GM21825 (cell line): ENCODE measurements around the gene SLC10A3.
"Not testable (repeated sequence)": the region's sequence is repeated elsewhere in the genome, so short reads cannot be mapped to it uniquely, and the experiment has no call there.

Source experiments
- ATAC-seq: cut with Tn5 transposase; IDR thresholded peaks from one replicate; pipeline ENCODE4 v1.9.1; 2021; ENCODE audit warnings: mild to moderate bottlenecking, moderate library complexity; ENCODE audit not compliant: unreplicated experiment

SLC10A3 gene

DNA sequence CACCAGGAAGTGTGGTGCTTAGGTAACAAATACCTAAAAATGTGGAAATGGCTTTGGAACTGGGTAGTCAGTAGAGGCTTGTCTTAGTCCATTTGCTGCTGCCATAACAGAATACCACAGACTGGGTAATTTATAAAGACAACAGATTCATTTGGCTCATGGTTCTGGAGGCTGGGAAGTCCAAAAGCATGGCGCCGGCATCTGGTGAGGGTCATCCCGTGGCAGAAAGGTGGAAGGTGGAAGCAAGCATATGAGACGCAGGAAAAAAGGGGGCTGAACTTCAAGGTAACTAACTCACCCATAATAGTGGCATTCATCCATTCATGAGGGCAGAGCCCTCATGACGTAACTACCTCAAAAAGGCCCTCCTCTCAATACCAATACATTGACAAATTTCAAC is 19.0 kb upstream of the SLC10A3 start:
- no peak for ATAC-seq

DNA sequence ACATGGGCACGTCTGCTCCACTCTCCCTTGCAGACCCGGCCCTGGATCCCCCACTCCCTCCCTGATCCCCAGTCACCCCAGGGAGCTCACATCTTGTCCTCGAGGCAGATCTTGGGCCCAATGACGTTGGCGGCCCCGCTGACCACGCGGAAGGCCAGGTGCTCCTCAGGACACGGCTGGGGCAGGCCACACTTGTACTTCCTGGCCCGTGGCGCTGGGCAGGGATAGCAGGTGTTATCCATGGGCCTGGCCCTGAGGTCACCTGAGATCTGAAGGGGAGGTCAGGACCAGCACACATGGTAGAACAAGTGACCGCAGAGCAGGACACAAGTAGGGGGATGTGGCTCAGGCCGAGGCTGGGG is 17.9 kb upstream of the SLC10A3 start:
- no peak for ATAC-seq

DNA sequence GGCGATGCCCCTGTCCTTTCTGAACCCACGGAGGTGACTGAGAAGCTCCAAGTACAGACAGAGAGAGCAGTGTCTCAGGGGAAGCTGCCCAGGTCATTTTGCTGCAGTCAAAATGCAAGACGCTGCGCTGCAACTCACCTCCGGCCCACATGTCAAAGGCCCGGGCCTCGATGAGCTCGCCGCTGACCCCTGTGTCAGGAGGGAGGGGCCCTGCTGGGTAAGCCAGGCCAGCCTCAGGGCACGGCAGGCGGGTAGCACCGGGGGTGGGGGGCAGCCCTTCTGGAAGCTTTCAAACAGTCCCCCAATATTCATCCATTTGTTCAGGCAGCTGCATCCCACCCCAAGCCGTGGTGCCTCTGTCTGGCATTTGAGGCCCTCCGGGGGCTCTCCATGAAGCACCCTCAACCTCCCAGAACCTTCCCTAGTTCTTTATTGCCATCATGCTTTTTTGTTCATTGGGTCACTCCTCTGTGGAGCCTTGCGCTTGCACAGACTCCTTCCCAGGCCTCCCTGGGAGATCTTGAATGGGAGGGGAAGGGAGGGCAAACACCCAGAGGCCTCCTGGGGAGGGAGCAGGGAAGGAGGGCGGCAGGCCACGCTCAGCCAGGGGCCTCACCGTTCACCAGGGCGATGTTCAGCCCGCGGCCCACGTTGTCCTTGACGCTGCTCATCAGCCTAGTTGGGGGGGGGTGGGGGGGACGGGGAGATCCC is 17.4 kb upstream of the SLC10A3 start:
- ATAC-seq = no peak

DNA sequence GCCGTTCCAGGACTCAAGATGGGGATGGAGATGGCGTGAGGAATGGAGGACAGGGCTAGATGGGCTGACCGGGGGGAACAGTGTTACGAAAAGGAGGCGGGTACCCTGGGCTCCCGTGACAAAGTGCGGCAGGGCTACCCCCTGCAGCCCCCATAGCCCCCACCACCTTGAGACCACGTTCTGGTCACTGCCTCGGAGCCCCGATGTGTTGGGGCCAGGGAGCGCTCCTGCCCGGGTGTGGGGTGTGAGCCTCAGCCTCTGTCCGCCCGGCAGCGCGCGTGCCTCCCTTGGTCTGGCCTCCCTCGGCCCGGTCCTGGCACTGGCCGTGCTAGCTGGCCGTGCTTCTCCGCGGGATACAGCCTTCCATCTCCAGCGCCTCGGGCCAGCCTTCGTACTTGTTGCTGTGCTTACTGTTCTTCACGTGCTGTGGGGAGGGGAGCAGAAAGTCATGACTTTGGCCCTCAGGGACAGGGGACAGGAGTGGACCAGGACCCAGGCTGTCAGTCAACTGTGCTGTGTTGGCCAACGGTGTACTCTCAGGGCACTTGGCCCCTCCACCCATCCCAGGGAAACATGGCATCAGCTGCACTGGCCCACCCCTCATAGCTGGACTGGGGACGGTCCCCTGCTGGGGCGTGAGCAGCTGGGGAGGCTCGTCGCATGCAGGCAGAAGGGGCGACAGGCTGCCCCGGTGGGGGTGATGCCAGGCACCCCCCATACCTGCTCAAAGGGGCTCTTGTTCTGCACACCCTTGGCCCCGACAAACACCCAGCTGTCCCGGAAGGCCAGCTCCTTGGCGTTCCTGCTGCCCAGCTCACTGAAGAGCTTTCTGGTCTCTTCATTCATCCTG is 16.3 kb upstream of the SLC10A3 start:
- no peak for ATAC-seq

DNA sequence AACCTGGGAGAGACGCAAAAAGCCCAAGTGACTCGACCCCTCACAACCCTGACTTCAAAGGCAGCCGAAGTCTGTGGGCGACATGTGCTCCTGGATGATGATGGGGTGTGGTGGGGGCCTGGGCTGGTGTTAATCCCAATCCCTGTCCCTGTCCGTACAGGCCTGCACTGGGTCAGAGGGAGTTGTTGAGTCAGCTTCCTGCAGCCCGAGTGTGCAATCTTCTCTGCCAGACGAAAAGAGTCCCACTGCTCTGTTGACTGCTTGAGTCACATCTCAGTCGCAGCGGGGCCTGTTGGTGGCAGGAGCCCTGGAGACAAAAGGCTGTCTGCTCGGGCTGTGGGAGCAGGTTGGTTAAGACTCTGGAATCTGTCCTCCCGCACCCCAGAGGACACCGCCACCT is 15.3 kb upstream of the SLC10A3 start:
- no peak for ATAC-seq

DNA sequence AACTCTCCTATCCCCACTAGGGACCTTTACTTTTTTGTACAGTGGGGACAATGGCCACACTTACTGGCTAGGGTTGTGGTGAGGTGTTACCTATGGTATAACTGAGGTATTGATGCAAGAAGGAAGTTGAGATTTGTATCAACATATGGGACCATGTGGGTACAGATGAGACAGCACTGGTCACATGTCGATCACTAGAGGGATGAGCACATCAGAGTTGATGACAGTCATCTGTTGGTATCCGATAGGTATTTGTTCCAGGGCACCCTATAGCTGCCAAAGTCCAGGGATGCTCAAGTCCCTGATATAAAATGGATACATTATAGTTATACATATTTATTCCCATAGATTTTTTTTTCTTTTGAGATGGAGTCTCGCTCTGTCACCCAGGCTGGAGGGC is 12.6 kb upstream of the SLC10A3 start:
- ATAC-seq = no peak

DNA sequence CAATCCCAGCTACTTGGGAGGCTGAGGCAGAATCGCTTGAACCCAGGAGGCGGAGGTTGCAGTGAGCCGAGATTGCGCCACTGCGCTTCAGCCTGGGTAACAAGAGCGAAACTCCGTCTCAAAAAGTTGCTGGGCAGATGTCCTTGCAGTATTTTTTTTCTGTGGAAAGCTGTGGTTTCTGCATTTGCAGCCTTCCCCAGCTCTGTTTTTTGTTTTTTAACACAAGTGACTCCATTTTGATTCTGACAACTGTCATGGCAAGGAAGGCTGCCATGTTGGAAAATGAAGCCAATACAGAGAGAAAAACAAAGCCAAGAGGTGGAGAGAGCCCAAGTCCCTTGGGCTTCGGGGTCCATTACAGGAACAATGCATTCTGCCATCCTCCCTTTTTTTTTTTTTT is 11.7 kb upstream of the SLC10A3 start:
- ATAC-seq = no peak

DNA sequence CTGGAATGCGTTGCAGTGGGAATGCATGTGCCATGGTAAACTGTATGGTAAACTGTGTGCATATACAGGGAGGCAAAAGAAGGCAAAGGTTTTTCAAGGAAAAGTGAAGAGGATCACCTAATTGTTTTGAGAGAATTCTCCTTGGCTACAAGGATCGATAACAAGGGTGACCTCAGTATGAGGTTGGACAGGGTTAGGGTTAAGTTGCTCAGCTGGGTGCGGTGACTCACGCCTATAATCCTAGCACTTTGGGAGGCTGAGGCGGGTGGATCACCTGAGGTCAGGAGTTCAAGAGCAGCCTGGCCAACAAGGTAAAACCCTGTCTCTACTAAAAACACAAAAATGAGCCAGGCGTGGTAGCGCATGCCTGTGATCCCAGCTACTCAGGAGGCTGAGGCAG is 11.0 kb upstream of the SLC10A3 start:
- ATAC-seq = not testable (repeated sequence)

DNA sequence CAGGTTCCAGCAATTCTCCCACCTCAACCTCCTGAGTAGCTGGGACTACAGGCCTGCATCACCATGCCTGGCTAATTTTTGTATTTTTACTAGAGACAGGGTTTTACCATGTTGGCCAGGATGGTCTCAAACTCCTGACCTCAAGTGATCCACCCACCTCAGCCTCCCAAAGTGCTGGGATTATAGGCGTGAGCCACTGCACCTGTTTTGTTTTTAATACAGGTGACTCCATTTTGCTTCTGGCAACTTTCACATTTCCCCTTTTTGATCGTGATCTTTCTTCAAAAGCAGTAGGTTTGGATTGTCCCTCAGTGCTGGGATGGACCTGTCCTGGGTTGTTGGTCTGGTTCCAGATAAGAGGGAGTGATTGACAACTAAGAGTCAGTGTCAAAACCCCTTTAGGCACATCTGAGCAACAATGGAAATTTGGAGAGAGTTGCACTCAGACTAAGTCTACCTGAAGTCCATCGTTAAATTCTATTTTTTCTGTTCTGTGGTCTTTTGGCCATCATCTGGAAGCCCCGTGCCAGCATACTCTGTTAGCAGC is 6.2 kb upstream of the SLC10A3 start:
- ATAC-seq = not testable (repeated sequence)

DNA sequence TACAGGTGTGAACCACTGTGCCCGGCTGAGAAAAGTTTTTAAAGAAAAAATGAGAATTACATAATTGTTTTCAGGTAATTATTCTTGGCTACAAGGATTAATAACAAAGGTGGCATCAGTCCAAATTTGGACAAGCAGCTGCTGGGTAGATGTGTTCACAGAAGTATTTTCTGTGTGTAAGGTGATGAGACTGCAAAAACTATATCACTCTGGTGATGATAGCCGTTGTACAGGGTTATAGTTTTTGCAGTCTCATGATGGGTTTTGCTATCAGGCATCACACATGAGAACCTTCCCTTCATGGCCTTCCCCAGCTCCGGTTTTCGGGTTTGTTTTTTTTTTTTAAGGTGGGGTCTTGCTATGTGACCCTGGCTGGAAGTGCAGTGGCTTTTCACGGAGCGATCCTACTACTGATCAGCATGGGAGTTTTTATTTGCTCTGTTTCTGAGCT is 5.1 kb upstream of the SLC10A3 start:
- no peak for ATAC-seq

DNA sequence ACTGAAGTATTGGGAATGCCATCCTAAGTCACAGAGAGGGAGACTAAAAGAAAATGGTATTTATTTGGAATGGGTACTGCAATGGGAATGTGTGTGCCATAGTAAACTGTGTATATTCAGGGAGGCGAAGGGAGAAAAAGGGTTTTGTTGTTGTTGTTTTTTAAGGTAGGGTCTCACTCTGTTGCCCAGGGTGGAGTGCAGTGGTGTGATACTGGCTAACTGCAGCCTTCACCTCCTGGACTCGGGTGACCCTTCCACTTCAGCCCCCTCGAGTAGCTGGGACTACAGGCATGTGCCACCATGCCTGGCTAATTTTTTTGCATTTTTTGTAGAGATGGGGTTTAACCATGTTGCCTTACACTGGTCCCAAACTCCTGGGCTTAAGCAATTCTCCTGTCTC is 4.3 kb upstream of the SLC10A3 start:
- ATAC-seq = no peak

DNA sequence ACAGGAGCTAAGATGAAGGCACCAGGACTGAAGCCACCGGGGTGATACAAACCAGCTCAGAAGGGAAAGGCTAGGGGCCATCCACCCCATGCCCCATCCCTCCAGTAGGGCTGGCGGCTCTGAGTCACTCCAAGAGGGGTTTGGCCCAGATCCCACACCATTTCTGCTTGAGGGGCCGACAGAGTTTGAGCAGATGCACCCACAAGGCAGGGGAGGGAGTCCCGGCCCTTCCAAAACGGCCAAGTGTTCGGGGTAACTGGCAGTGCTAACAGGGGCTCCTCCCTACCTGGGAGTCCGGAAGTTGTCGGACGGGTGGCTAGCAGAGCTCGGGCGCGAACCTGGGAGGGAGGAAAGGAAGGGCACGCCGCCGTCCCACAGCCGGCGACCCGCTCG is 412 bp downstream of the SLC10A3 start:
- ATAC-seq = no peak

DNA sequence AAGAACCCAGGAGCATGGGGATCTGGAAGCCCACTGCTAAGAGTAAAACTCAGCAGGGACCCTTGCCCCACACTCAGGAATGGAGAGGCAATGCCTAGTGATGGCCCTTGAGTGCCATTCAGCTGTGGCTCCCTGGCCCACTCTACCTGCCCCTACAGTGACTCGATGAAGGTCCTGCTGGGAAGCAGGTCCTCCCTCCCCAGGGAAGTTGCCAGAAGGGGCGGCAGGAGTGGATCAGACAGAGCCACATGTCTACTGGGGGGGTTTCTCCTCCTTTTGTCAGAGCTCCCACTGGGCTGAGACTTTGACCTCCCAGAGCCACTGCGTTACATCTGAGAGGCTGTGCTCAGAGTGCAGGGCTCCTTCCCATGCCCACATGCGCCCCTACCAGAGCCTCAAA is 1.2 kb downstream of the SLC10A3 start:
- ATAC-seq = no peak

DNA sequence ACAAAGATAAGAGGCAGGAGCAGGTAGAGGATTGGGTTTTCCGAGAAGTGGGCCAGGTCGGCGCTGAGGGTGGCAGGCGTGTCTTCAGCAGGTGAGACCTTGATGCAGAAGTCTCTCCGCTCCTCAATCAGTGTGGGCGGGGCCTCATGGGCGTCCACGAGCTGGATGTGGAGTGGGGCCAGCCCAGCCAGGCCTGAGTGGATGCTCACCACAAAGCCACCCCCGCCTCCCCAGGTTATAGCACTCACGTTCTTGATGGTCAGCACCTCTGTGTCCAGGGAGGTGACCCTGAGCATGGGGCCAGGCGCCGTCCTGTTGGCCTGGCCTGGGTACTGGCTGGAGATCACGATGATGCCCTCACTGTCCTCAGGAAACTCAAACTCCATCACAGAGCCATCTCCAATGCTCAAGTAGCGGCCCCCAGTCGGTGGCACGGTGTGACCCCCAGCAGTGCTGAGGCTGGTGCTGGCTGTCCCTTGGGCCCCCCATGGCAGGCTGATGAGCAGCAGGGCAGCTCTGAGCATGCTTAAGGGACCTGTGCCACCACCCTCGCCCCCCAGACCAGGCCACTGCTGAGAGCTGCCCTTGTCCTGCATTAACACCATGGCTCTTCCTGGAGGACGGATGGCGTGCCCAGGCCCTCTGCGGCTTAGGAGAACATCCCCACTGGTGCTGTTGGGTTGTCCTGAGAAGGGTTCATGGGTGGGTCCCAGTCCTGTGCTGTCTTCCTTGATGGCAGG is 1.9 kb downstream of the SLC10A3 start:
- no peak for ATAC-seq

DNA sequence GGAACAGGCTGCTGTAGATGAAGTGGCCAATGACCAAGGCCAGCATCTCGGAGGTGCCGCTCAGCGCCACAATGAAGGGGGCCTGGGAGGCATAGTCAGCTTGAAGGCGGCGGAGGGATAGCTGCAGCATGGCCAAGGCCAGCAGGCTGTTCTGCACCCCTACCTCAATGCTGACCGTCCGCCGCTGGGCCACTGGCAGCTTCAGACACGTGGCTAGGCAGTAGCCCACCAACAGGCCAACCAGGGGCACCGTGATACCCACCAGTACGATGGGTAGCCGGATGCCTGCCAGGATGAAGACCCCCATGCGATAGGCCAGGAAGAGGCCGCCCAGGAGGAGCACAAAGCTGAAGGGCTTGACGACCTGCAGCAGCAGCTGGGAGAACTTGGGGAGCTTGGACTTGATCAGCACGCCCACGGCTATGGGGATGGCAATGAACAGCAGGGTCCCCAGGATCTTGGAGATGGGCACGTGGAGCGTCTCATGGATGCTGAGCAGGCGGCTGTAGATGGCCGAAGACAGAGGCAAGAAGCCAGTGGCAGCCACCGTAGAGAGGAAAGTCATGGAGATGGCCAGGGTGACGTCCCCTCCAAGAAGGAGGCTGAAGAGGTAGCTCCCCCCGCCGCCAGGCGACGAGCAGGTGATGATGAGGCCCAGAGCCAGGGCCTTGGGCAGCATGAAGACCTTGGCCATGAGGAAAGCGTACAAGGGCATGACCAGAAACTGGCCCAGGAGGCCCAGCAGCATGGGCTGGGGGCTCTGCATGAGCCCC is 2.7 kb downstream of the SLC10A3 start:
- ATAC-seq = no peak

DNA sequence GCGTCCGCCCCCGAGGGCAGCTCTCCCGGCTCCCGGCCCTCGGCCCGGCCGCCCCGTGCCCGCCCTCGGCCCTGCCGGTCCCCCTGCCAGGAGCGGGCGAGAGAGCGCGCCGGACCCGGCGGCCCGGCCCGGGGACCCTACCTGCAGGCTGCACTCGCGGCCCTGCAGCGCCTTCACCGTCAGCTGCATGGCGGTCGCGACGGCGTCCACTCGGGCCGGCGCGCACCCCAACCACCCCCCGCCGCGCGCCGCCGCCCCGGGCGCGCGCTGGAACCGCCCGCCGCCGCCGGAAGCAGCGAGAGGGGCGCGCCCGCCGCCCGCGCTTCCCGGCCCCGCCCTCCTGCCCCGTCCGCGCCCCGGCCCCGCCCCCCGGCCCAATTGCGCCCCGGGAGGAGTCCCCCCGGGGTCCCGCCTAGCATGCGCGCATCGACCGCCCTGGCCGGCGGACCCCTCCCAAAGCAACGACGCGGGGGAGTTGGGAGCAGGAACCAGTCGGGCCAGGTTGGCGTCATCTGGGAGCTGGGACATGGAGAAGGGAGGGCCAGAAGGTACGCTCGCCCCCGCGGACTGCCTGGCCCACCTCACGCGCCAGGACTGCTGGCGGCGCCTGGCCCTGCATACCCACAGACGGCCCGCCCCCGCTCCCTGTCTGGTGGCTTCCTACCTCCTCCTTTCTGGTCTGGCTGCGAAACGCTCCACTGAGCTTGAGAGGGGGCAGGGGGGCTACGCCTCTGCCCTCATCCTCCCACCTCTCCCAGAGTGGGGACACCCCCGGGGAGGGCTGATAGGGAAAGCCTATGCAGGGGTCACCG is 3.8 kb downstream of the SLC10A3 start, which contains the start of gene UBL4A:
Gene UBL4A, minus strand, starts transcription at position 220 of the 812 bp plus-strand sequence. Its CDS starts 31 bp downstream, at position 189.
- no peak for ATAC-seq

DNA sequence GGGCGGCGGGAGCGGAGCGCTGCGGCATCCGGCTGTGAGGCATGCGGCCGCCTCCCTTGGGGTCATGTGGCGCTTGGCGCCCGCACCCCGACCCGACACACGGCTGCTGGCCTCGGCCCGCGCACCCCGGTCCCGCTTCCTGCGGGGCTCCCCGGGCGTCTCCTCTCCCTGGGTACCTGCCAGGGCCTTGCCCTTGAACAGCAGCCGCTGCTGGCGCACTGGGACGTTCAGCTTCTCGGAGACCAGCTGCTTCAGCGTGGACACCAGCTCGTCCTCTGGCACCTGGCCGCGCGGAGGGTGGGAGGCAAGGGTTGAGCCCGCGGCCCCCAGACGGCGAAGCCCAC is 4.4 kb downstream of the SLC10A3 start:
- no peak for ATAC-seq

DNA sequence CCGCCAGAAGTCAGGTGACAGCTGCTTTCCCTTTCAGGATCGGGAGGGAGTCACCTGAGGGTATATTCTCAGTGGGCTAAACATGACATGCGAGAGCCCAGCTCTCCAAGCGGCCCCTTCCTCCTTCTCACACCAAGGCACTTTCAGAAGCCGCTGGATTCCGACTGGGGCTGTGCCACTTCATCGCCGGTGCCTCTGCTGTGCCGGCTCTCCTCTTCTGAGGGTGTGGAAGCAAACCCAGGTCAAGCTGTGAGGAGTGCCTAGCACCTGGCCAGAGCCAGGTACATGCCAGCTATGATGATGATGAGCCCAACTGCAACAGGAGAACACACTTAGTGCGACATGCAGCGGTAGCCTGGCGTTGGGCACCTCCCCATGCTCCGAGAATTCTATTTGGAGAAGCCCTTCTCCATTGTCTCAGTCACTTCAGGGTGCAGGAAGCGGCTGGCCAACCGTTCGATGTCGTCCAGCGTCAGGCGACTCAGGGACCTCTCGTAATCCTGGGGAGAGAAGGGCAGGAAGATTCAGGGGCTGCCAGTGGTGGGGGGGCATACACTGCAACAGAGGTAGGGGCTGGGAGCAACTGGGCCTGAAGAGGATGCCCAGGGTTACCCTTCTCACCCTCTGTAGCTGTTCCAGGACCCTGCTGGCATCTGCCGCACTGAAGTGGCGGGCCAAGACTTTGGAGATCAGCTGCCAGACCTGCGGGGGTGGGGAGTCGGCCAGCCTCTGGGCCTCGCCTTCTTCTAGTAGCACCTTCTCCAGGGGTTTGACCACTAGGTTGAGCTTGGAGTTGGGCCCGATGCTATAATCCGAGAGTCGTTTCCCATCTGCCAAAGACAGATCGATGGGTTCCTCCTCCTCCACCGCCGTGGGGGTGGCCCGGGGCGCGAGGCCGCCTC is 5.0 kb downstream of the SLC10A3 start:
- no peak for ATAC-seq
